Head of caudate nucleus (tissue), 42 donors: ENCODE results near the gene TNFSF11.
A peak's percentile ranks its signal among the peaks of the same experiment; 100 is the strongest.
"Not testable (repeated sequence)": the region's sequence is repeated elsewhere in the genome, so short reads cannot be mapped to it uniquely, and the experiment has no call there.

Experiments
- DNase-seq, 42 donors: peaks; one replicate each; pipeline versions ENCODE4 v3.0.0 to v3.0.0-alpha.2; 2020 to 2021; ENCODE audit warnings: mixed read lengths in 7 of 42
- intact Hi-C: fragments of 100-400 bp; cut with DNase I; formaldehyde crosslinking; loops from one replicate; pipeline ENCODE4 v1.15.0; 2022

The TNFSF11 gene

DNA sequence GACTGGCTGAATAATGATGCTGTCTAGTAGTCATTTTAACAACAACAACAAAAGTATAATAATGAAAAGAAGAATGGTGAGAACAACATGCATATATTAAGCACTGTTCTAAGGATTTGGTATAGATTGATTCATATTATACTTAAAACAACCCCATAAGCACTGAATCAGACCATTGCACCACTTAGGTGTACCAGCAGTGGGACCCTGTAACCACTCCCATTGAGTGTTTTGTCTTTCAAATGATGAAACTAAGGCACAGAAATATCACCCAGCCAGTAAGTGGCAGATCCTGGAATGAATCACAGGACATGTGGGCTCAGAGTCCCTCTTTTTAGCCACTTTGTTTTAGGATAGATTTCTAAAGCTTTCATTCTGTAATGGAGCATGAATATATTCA lies 14.9 kb upstream of the TNFSF11 start:
- intact Hi-C loops, result no loop called here
- DNase-seq, result no peak

DNA sequence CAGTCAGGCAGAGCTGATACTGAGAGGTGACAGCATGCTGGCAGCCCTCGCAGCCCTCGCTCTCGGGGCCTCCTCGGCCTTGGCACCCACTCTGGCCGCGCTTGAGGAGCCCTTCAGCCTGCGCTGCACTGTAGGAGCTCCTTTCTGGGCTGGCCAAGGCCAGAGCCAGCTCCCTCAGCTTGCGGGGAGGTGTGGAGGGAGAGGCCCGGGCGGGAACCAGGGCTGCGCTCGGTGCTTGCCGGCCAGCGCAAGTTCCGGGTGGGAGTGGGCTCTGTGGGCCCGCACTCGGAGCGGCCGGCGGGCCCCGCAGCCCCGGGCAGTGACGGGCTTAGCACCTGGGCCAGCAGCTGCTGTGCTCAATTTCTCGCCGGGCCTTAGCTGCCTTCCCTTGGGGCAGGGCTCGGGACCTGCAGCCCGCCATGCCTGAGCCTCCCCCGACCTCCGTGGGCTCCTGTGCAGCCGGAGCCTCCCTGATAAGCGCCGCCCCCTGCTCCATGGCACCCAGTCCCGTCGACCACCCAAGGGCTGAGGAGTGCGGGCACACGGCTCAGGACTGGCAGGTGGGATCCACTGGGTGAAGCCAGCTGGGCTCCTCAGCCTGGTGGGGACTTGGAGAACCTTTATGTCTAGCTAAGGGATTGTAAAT lies 14.3 kb upstream of the TNFSF11 start:
- DNase-seq, intact Hi-C loops: not testable (repeated sequence)

DNA sequence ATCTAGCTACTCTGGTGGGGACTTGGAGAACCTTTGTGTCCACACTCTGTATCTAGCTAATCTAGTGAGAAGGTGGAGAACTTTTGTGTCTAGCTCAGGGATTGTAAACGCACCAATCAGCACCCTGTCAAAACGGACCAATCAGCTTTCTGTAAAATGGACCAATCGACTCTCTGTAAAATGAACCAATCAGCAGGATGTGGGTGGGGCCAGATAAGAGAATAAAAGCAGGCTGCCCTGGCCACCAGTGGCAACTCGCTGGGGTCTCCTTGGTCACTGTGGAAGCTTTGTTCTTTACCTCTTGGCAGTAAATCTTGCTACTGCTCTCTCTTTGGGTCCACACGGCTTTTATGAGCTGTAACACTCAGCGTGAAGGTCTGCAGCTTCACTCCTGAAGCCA lies 13.6 kb upstream of the TNFSF11 start:
- intact Hi-C loops, DNase-seq: not testable (repeated sequence)

DNA sequence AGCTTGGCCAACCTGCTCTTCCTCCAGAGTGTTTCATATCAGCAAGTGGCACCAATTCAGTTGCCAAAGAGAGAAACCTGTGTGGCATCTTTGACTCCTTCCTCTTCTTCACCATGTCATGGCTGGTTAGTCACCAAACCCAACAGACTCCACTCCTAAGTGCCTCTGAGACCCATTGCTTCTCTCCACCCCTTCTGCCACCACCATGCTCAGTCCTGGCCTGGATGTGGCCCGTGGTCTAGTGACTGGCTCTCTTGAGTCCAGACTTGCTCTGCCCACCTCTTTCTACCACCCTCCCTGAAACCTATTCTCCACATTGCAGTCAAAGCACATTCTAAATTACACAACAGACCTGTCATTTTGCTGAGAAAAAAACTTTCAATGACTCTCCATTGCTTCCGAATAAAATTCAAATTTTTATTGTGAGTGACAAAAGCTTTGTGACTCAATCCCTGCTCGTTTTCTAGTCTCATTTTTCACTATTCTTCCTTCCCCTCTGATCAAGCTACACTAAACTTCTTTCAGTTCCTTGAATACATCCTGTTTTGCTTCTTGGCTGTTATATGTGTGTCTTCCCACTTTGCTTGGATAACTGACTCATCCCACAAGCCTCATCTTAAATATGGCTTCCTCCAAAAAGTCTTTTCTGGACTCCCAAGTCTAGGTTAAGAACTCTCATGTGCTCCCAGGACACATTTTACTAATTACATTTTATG lies 12.0 kb upstream of the TNFSF11 start:
- intact Hi-C loops, result no loop called here
- DNase-seq, result no peak

DNA sequence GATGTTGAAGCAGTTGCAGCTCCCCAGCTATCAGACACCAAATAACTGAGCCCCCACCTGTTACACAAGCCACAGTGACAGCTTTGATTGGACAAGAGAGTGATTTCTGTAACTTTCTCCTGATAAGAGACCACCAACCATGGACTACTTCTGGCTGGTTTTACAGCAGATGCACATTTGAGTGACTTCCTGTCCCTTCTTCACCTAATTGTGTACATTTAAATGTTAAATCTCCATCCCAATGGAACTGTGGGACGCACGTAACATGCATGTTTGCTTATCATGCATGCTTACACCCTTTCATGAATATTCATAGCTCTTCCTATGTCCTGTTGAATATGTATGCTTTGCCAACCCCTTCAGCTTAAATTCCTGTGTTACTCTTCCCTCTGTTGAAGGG lies 6.0 kb upstream of the TNFSF11 start:
- DNase-seq, result no peak
- intact Hi-C loops, result no loop called here

DNA sequence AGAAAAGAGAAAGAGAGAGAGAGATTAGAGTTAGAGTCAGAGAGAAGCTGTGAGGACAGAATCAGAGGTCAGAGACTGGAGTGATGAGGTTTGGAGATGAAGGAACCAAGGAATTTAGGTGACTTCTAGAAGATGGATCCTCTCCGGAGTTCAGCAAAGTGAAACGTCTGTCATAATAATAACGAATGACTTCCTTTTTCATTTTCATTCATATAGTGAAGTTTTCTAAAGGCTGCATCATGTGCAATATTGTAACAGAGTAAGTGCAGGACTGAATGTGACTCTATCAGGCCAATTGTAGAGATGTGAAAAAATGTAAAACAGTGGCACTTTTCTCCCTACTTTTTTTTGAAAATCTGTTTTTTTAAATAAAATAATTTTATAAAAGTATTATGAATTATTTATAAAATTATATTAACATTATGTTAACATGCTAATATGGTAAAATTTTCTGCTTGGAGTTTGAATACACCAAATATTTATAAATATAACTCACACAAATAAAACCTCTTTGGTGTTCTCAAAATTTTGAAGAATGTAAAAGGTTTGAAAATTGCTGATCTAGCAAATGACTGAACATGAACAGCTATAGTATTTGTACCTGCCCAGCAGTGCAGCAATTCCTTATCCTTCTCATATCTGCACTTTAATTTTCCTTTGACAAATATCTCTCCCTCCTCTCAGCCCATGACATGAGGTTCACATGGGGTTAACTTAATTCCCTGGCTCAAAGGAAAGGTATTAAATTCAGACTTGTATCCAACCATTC lies 4.2 kb upstream of the TNFSF11 start:
- intact Hi-C loops, result no loop called here
- no peak for DNase-seq

DNA sequence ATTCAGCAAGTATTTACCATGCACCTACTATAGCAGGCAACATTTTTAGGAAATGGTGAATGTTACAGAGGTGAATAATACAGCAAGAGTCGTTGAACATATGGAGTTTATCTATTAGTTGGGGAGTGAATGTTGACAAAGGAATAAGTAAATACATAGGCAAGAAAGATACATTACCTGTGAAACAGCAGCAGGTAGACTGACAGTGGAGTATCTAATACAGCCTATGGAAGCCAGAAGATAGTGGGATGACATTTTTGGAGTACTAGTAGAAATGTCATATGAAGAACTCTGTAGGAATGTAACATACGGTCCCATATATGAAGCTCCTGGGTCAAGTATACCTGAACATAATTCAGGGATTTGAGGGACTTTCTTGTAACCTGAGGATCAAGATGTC lies 2.1 kb upstream of the TNFSF11 start:
- intact Hi-C loops, result no loop called here

DNA sequence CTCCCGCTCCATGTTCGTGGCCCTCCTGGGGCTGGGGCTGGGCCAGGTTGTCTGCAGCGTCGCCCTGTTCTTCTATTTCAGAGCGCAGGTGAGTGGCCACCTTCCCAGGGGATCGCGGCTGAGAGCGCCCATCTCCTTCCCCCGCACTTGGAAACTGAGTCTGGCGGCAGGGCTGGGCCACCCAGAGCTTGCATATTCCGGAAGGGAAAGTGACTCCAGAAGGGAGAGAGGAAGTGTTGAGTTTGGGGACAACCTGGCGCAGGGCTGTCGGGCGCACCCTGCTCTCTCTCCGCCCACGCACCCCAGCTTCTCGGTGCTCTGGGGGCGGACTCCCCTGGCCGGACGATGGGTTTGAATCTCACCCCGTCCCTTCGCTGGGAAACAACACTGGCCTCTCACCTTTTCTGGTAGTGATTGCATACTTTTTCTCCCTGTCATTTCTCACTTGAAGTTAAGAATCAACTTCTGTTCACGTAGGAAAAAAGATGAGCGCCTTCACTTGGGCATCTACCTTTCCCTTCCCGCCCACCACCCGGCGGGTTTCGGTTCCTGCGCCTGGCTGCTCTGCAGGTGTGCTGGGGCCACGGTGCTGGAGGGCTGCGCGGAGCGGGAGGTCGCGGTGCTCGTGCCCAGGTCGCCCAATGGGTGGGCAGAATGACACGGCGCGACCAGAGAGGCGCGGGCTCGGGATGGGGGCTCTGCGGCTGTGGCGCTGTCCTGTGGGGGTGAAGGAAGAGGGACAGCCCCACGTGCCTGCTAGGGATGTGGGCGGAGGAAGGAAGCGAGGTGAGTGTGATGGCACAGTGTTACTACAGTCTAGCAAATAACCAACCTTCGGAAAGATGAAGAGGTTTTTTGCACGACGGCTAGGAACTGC lies 721 bp downstream of the TNFSF11 start:
- intact Hi-C loops, result no loop called here
- no peak for DNase-seq

More for the DNA sequence above, 2.1 kb upstream of the TNFSF11 start:
- no peak for DNase-seq

DNA sequence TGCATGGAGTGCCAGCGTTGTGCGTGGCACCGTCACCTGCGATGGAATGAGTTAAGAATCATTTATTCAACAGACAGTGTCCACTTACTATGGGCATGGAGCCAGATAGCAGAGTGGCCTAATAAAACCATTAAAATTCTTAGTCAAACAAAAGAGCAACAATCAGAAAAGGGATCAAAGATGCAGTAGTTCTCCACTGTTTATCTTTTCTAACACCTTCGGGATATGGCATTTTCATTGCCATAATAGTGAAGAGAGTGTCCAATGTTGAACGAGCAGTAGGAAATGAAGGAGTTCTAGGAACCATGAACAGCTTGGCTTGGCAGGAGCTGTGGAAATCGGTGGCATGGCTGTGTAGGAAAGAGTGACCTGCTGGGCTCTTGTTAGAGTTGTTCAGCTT lies 2.0 kb downstream of the TNFSF11 start:
- no peak for DNase-seq
- intact Hi-C loops, result no loop called here

DNA sequence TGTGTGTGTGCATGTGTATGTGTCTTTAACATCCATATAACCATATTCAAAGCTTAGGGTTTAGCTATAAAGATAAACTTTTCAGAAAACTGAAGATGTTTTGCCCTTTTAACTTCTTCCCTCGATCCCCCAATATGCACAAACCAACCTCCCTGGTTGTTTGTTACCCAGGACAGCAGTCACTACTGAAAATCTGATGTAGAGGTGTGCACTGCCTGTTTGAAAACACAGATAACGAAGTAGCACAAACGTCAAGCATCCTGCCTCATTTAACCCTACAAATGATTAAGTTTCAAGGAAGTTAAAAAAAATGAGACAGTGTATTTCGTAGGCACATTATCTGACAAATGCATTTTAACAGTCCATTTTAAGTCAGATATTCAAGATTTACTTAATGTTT lies 3.6 kb downstream of the TNFSF11 start:
- intact Hi-C loops, result no loop called here

DNA sequence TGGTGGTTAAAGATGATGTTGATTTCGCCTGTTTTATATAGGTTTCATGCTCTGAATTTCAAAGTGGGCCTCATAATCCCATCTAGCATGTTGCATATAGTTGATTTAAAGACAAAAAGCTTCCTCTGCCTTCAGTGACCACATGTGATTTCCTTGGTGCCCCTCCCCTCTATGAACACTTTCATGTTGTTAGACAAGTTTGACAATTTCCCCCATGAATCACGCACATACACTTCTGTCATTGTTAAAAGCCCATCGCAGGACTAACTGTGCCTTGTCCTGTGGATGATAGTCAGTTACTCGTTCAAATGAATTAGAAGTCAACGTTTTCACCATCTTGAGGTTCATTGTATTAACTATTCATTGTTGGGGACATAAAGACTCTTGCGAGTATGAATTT lies 6.7 kb downstream of the TNFSF11 start:
- intact Hi-C loops, result no loop called here
- no peak for DNase-seq

More for the DNA sequence above, 3.6 kb downstream of the TNFSF11 start:
- no peak for DNase-seq

DNA sequence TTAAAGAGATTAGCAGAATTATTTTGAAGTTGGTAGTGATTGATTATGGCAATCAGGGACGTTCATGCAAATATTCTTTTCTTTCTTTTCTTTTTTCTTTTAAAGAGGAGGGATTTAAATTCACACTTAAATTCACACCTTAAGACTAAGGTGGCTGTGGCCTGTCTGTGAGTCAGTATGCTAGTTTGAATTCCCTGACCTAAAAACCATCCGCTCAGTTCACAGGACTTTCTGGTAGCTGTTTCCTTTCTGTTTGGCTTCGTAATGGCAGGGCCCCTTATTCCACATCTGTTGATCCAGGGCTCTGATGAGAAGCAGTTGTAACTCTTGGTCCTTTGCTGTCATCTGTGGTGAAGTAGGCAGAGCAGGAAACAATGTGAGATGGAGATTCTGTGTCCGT lies 7.5 kb downstream of the TNFSF11 start:
- intact Hi-C loops, result no loop called here
- no peak for DNase-seq

DNA sequence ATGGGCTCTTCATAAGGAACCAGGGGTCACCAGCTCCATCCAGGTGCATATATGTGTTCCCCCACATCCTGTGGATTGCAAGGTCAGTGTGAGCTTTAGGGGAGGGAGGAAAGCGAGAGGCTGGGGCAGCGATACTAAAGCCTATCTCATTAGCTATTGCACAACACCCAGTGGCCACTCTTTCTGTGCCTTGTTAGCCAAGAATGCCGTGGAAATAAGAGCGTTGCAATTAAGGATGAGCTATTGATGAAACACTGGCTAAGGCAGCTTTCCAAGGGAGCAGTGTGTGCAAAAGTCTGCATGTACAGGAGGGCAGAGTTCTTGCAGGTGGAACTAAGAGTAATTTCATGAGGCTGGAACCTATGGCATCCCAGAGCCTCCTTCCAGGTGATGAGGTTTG lies 17.6 kb downstream of the TNFSF11 start:
- no peak for DNase-seq
- intact Hi-C loops, result no loop called here

DNA sequence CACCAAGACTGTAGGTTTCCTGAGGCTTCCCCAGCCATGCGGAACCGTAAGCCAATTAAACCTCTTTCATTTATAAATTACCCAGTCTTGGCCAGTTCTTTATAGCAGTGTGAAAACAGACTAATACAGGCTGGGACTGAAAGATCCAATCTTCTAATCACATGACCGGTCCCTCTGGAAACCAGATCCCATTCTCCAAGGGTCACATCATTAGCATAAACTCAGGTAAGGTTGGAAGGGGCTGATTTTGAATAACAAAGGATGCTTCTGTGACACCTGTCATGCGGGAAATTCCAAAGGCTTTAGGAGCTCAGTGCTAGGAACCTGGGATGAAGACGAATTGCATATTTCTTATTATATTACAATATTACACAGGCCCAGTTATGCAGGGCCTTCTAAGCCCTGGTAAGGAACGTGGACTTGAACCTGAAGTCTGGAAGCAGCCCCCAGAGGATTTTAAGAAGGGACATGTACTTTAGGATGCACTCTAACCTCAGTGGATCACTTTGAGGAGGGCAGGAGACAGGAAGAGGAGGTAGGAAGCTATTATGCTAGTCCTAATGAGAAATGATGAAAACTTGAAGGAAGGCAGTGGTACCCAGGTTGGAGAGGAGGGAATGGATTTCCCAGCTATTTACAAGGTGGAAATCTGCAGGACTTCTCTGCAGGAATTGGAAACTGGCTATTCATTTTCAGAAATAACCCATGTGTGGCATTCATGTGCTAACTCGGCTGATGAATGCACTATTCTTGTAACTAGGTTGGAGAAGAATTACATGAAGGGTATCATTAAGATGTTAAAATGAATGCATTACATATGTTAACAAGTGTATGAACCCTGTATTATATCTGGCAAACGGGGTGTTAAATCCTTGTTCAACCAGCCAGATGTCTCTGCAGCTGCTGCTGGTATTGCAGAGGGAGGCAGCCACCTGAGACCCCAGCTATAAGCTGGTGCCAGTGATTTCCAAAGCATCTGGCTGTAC lies 19.3 kb downstream of the TNFSF11 start:
- intact Hi-C loops, result no loop called here

DNA sequence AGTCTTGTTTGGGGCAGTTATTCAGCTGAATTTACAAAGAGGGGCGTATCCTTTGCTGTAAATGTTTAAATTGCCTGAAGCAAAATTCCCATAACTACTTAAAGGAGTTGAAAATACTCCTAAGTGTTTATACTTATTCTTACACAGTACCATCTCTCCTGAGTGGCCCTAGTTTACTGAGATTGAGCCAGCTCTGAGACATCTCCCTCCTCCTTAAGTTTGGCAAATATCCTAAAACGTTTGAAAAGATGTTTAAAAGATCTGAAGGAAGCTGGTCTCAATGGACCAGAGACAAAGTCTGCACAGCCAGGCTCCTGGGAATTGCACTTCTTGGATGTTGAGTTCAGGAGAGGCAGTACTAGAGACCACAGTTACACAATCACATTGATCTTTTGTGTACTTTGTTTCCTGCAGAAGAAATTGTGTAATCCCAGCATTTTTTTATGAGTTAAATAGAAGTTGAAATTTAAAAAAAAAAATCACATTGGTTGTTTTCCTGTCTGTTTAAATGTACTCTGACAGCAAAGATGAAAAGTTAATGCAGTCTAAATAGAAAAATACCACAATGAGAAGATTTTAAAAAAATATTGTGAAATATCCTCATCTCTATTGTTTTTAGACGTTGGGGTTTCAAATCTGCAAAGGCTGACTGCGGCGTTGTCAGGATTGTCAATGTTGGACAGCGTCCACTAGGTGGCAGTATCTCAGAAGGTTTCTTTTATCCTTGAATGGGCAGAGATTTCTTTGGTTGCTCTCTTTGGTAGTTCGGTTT lies 20.7 kb downstream of the TNFSF11 start:
- DNase-seq, result peak; percentile 18 to 86 (median 61)
- intact Hi-C loops, result no loop called here

More for the DNA sequence above, 19.3 kb downstream of the TNFSF11 start:
- no peak for DNase-seq

DNA sequence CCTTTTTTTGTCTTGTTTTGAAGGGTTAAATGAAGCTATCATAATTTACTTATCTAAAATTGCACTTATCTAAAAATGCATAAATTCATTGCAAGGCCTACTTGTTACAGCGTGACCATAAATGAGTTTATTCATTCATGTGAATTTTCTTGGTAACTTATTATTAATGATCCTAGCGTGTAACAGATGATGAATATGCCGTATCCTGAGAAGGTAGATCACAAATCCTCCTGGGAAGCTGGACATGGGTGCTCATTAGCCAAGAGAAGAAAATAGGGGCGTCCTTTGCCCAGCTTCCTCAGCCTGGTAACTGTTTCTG lies 21.3 kb downstream of the TNFSF11 start:
- intact Hi-C loops, result no loop called here
- DNase-seq, result no peak

DNA sequence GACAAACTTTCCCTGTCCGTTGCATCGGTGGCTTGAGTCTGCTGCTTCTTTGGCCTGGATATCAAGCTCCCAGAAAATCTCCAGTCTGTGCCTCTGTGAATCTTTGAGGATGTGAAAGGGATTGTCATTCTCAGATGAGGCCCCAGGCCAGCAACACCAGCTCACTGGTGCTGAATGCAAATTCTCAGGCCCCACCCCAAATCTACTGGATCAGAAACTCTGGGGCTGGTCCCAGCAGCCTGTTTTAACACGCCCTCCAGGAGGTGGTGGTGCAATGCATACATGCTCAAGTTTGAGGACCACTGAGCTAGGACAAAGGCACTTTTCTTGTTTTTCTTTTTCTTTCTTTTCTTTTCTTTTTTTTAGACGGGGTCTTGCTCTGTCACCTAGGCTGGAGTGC lies 23.6 kb downstream of the TNFSF11 start:
- intact Hi-C loops, result no loop called here
- no peak for DNase-seq

DNA sequence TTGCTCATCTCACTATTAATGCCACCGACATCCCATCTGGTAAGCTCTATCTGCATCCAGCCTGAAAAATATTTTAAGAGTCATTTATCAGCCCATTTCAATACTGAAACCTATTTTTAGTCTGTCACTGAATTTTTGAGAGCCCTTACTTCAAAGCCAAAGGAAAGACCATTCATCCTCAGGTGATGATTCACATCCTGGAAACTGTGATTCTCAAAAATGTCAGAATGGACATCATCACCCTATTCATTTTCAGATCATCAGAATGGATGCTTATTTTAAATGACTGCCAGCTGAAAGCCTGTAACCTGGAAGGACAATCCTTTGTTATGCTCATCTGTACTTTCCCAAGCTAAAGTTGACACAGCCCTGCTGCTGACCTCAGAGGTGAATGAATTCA lies 27.0 kb downstream of the TNFSF11 start:
- intact Hi-C loops, result no loop called here

More for the DNA sequence above, 27.0 kb downstream of the TNFSF11 start:
- no peak for DNase-seq
